Fibroblast of lung (primary cell): ENCODE measurements around the gene RARRES1. TPM values are rescaled to one million over a fixed set of nuclear protein-coding genes. Genes with fewer than 3 reads are reported as not detected.
A peak's percentile ranks its signal among the peaks of the same experiment; 100 is the strongest.

ENCODE experiments used
- DNase-seq, 2 donors: peaks; one replicate each; pipeline versions ENCODE4 v3.0.0 to v3.0.0-alpha.2; 2010; ENCODE audit warnings: low read depth in 2 of 2
- H2AFZ ChIP-seq: 2 replicates; pipeline ENCODE4 v1.5.1; 2012; ENCODE audit warnings: low read length, control low read depth, inconsistent platforms
- H3K27ac ChIP-seq: 2 replicates; pipeline ENCODE4 v1.5.1; 2011; ENCODE audit warnings: low read length, control low read depth; ENCODE audit not compliant: insufficient read depth
- H3K27me3 ChIP-seq: 2 replicates; pipeline ENCODE4 v1.5.1; 2011; ENCODE audit warnings: mild to moderate bottlenecking, low read length; ENCODE audit not compliant: control insufficient read depth, insufficient read depth
- H3K36me3 ChIP-seq: 2 replicates; pipeline ENCODE4 v1.5.1; 2011; ENCODE audit warnings: low read length; ENCODE audit not compliant: control insufficient read depth, insufficient read depth
- H3K4me1 ChIP-seq: 2 replicates; pipeline ENCODE4 v1.5.1; 2011; ENCODE audit warnings: low read length; ENCODE audit not compliant: control insufficient read depth, insufficient read depth; ENCODE audit errors: extremely low read depth
- H3K4me2 ChIP-seq: 2 replicates; pipeline ENCODE4 v1.5.1; 2011; ENCODE audit warnings: low read length, control low read depth; ENCODE audit not compliant: insufficient read depth; ENCODE audit errors: extremely low read depth
- H3K4me3 ChIP-seq, 4 experiments: fragments of 200-600 bp in 1 of 4; sonication (generic) in 1 of 4; replicated peaks in 1 of 4; 2 replicates each; pipeline ENCODE4 v1.5.1; 2011 to 2016; ENCODE audit warnings: low read length in 4 of 4, low read depth in 3 of 4, mild to moderate bottlenecking in 3 of 4, control low read depth in 2 of 4, inconsistent platforms in 1 of 4, mixed read lengths in 1 of 4; ENCODE audit not compliant: insufficient read depth in 1 of 4; ENCODE audit errors: control extremely low read depth in 1 of 4
- H3K79me2 ChIP-seq: 2 replicates; pipeline ENCODE4 v1.5.1; 2012; ENCODE audit warnings: mild to moderate bottlenecking, low read length, inconsistent platforms; ENCODE audit not compliant: control insufficient read depth, insufficient read depth
- H3K9ac ChIP-seq: 2 replicates; pipeline ENCODE4 v1.5.1; 2011; ENCODE audit warnings: mild to moderate bottlenecking, low read length, control low read depth; ENCODE audit not compliant: insufficient read depth
- H3K9me3 ChIP-seq: 2 replicates; pipeline ENCODE4 v1.5.1; 2012; ENCODE audit warnings: low read depth, low read length; ENCODE audit not compliant: control insufficient read depth, insufficient read depth
- H4K20me1 ChIP-seq: 2 replicates; pipeline ENCODE4 v1.5.1; 2011; ENCODE audit warnings: low read length; ENCODE audit not compliant: control insufficient read depth, insufficient read depth; ENCODE audit errors: extremely low read depth
- CTCF ChIP-seq, 2 donors: IDR thresholded peaks in 1 of 2; conservative IDR thresholded peaks in 1 of 2; 1 replicate in 1 of 2; 2 replicates in 1 of 2; pipeline ENCODE4 v1.5.1; 2011 to 2012; ENCODE audit warnings: low read length in 2 of 2, control low read depth in 1 of 2, inconsistent platforms in 1 of 2, low read depth in 1 of 2, mild to moderate bottlenecking in 1 of 2
- EZH2 ChIP-seq: IDR thresholded peaks from 2 replicates; pipeline ENCODE4 v1.5.1; 2012; ENCODE audit warnings: low read length, control low read depth, mild to moderate bottlenecking; ENCODE audit errors: missing control alignments
- polyA plus RNA-seq, 2 donors: library from polyadenylated mRNA; depleted of rRNA in 1 of 2; stranded (reverse) in 1 of 2; unstranded in 1 of 2; fragments of >200 nt; gene quantifications; 2 replicates each; pipeline ENCODE4 v1.2.1, GENCODE V29; 2011 to 2012; ENCODE audit warnings: missing spikeins in 1 of 2
- total RNA-seq: library from RNA; depleted of rRNA; stranded (reverse); fragments of >200 nt; gene quantifications from 2 replicates; pipeline ENCODE4 v1.2.1, GENCODE V29; 2014

The RARRES1 gene
- total and polyA plus RNA-seq, 2 donors (not counting 1 experiment from before 2014, with no cell fraction given), result 27.7 to 93.3 TPM

GRCh38 chr3:158727206-158728060, 4.8 kb downstream of the RARRES1 start:
- Histone ChIP-seq H3K4me3 (no peak overlapping the region), H3K36me3 (no peaks in the 10 kb centered on the region), H2AFZ (no peak overlapping the region), H3K9me3 (no peaks in the 10 kb centered on the region), H3K9ac (no peak overlapping the region), H3K27ac (no peak overlapping the region), H3K79me2 (no peaks in the 10 kb centered on the region), H3K4me1 (peaks cover 40% of the 10 kb centered on the region), H4K20me1 (no peaks in the 10 kb centered on the region), H3K4me2 (peak overlapping the region; percentile 47), H3K27me3 (no peaks in the 10 kb centered on the region)
- TF ChIP-seq EZH2, result no peak
- TF ChIP-seq CTCF (conservative IDR thresholded peaks at IDR 0.05 in 1 of 2, IDR thresholded peaks at IDR 0.05 in 1 of 2; ENCODE audit: low read depth in 1 of 2, low read length in 2 of 2), result peak; percentile 83 to 88
- DNase-seq, result peak; percentile 75 to 91

DNA sequence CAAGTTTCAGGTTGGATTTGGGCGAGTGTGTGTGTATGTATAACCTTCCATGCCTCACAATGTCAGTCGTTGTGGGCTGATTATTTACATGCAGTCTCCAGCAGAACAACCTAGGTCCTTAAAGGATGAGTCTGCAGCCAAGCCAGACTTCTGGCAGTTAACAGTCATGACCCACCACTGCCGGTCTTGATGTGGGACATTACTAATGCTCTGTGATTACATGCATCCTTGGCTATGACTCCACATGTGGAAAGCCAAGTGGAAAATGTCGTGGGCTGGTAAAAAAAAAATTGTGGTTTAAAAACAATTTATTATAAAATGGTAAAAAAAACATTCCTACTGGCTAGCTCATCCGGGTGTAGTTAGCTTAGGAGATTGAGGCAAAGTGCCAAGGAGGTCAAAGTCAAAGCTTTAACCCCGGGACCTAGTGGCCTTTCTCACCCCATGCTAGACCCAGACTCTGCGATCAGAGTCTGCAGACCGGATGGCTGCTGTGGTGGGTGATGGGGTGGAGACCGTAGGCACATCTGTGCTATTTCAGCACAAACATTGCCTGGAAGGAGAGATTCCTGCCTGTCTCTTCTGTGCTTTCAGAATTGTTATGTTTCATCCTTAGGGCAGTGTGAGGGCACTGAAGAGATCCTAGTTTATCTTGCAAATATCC, 6.8 kb downstream of the RARRES1 start:
- Histone ChIP-seq H3K9me3 (no peaks in the 10 kb centered on the region), H2AFZ (no peak overlapping the region), H3K4me2 (peak overlapping the region; percentile 44), H3K4me3 (no peak overlapping the region), H3K9ac (no peak overlapping the region), H3K27me3 (no peaks in the 10 kb centered on the region), H3K4me1 (peaks cover 35% of the 10 kb centered on the region), H3K27ac (peak overlapping the region; percentile 79), H4K20me1 (no peaks in the 10 kb centered on the region), H3K79me2 (no peaks in the 10 kb centered on the region), H3K36me3 (no peaks in the 10 kb centered on the region)
- peak; percentile 99 to 100 for DNase-seq
- TF ChIP-seq CTCF (conservative IDR thresholded peaks at IDR 0.05 in 1 of 2, IDR thresholded peaks at IDR 0.05 in 1 of 2; ENCODE audit: low read depth in 1 of 2, low read length in 2 of 2) (no peak), EZH2 (no peak)

- Histone ChIP-seq H3K79me2 (no peaks in the 10 kb centered on the region), H3K27ac (peak overlapping the region; percentile 79), H4K20me1 (no peaks in the 10 kb centered on the region), H3K4me2 (no peak overlapping the region), H2AFZ (no peak overlapping the region), H3K9ac (no peak overlapping the region), H3K4me1 (peaks cover 35% of the 10 kb centered on the region), H3K9me3 (no peaks in the 10 kb centered on the region), H3K4me3 (no peak overlapping the region), H3K27me3 (no peaks in the 10 kb centered on the region), H3K36me3 (no peaks in the 10 kb centered on the region)
- TF ChIP-seq EZH2 (no peak), CTCF (conservative IDR thresholded peaks at IDR 0.05 in 1 of 2, IDR thresholded peaks at IDR 0.05 in 1 of 2; ENCODE audit: low read depth in 1 of 2, low read length in 2 of 2) (no peak)
- no peak for DNase-seq
Measured at GRCh38 chr3:158723991-158724390, 8.3 kb downstream of the RARRES1 start.
